SU-DHL-6 (cell line): ENCODE measurements around the gene DHX30.

Source experiments
- EZH2phosphoT487 ChIP-seq: fragments of 200-600 bp; sonication (generic), shearing (Covaris generic); conservative IDR thresholded peaks from 2 replicates; pipeline ENCODE4 v1.6.1; 2018; ENCODE audit warnings: mild to moderate bottlenecking, antibody characterized with exemption, low read length, moderate library complexity, mixed read lengths
- TF ChIP-seq, protein P1 (sequence below): fragments of 200-600 bp; sonication (generic); IDR thresholded peaks from one replicate; pipeline ENCODE4 v1.5.1; 2017; ENCODE audit warnings: antibody characterized with exemption, mild to moderate bottlenecking, low read length, moderate library complexity; ENCODE audit not compliant: insufficient read depth, poor library complexity, severe bottlenecking

DNA sequence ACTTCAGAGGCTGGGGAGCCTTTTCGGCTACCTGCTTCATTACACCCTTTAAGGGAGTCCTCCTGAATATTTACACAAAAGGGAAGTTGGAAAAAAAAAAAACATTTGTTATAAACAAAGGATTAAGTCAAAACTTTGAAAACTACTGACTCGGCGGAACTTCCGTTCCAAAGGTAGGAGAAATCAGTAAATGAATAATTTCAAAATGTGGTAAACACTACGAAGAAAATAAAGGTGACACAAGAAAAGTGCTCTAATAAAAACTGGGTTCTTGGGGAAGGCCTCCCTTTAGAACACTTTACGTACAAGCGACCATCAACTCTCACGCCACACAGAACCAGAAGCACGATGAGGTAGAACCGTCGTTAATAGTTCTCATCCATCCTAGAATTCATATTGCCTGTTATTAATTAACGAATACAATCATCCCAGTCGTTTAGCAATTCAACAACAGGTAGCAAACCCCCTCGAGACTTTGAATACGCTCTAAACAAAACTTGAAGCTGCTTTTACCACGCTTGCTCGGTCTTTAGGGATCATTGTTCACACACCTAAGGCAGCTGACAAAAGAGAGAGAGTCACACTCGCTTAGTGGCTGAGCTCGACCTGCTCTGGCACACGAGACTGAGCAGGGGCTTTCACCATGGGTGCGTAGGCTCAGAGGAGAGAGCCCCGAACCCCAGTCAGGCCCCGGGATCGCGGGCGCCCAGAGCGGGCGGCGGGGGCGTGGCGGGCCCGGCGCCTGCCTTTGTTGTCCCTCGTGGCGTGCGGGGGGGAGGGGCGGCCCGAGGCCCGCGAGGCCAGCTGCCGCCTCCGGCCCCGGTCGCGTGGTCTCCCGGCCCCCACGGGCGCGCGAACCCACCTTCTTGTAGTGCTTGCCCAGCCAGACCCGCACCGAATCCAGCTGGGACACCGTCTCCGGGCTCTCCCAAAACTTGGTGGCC is 21.9 kb upstream of the DHX30 start:
- TF ChIP-seq, protein P1, sequence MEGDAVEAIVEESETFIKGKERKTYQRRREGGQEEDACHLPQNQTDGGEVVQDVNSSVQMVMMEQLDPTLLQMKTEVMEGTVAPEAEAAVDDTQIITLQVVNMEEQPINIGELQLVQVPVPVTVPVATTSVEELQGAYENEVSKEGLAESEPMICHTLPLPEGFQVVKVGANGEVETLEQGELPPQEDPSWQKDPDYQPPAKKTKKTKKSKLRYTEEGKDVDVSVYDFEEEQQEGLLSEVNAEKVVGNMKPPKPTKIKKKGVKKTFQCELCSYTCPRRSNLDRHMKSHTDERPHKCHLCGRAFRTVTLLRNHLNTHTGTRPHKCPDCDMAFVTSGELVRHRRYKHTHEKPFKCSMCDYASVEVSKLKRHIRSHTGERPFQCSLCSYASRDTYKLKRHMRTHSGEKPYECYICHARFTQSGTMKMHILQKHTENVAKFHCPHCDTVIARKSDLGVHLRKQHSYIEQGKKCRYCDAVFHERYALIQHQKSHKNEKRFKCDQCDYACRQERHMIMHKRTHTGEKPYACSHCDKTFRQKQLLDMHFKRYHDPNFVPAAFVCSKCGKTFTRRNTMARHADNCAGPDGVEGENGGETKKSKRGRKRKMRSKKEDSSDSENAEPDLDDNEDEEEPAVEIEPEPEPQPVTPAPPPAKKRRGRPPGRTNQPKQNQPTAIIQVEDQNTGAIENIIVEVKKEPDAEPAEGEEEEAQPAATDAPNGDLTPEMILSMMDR, result no peak
- TF ChIP-seq EZH2phosphoT487, result no peak
